ENCODE results near the gene ARHGEF17.
"Not testable (repeated sequence)": the region's sequence is repeated elsewhere in the genome, so short reads cannot be mapped to it uniquely, and the experiment has no call there.

Gene ARHGEF17

GRCh38 chr11:73308003-73308960 lies at the start of gene ARHGEF17:
Gene ARHGEF17, plus strand, starts transcription at chr11:73308276. Its CDS starts 363 bp downstream, at chr11:73308639.
- DNase-seq (ENCODE audit: low read depth in 2 of 3, low spot score in 2 of 3), result no peak

GRCh38 chr11:73259406-73260126 lies 48.5 kb upstream of the ARHGEF17 start:
- no peak for DNase-seq (ENCODE audit: low read depth in 2 of 3, low spot score in 2 of 3)

GRCh38 chr11:73260127-73260457 lies 48.0 kb upstream of the ARHGEF17 start:
- no peak for DNase-seq (ENCODE audit: low read depth in 2 of 3, low spot score in 2 of 3)

- DNase-seq (ENCODE audit: low read depth in 2 of 3, low spot score in 2 of 3), result no peak
These were observed 45.1 kb upstream of the ARHGEF17 start for GRCh38 chr11:73262851-73263495.

DNA sequence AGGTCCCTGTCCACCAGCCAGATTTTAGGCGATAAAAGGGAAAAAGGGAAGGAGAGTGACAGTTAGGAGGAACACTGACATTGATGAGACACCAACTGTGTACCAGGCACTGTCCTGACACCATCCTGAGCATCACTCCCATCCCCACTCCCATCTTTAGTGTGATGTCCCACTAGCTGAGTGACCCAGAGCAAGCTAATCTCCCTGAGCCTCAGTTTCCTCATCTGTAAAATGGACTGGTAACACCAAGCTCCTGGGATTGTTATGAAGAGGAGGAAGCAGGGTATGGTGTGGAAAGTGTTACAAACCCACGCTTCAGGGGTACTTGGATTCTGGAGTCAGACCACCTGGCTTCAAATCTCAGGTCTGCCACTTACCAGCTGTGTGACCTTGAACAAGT lies 44.4 kb upstream of the ARHGEF17 start:
- DNase-seq (ENCODE audit: low read depth in 2 of 3, low spot score in 2 of 3), result no peak

DNA sequence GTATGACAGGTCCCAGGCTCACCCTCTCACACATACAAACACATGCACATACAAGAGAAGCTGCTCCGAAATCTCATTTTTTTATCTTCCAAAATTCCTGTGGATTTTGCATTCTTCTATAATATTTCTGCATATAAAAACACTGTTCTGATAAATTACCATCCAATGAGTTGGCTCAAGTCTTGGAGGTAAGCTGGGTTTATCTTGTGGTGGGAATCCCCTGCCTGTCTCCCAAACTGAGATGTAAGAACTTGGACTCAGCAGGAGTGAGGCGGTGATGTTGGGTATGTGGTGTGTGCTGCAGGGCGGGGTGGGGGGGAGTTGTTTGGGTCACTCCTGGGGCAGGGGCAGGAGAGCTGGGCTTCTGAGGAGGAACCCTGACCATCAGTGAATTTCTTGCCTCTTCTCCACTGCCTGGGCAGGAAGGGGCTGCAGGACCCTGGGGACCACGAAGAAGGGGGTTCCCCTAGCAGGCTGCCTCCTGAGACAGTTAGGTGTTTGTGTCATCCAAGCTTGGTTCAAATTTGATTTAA lies 42.7 kb upstream of the ARHGEF17 start:
- no peak for DNase-seq (ENCODE audit: low read depth in 2 of 3, low spot score in 2 of 3)

DNA sequence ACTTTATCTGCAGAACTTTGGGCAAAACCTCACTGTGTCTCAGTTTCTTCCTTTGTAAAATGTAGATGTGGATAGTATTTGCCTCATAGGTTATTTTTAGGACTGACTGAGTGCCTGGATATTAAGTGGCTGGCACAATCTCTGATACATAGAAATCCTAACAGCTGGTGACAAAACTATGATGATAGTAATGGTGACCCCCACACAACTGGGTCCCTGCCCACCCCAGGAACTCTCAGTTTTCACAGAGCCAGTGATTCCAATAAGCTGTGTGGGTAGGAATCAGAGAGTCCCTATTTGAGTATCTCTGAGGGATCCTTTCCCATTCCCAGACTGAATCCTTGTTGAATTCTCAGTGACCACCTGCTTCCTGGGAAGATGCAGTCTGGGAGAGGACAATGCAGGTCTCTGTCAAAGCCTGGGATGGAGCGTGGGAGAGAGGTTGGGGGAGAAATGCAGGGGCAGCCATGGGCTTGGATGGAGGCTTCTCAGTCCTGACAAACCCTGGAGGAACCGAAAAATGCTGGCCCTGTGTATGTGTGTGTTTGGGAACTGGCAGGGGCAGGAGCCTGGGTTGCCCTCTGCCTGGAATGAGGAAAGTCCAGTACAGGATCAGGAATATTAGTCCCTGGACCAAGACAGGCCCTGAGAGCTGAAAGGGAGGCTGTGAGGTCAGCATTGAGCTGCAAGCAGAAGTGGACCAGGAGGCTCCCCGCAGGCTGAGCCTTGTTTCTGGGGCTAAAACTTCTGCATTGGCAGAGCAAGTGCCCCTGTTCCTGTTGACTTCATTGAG lies 42.0 kb upstream of the ARHGEF17 start:
- no peak for DNase-seq (ENCODE audit: low read depth in 2 of 3, low spot score in 2 of 3)

DNA sequence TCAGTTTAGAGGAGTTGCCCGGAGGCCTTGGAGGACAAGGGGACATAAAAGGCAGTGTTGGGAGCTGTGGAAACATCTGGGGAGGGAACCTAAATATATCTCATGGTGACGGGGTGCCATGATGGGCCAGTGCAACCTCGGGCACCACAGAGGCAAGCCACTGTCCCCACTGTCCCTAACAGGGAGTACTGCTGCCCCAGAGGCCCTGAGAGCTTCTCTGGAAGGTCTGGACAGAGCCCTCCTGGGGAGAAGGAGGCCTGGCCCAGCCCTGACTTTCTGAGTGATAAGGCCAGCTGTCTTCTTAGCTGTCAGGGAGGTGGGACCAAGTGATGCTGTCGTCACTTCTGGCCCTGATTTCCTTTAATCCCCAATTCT lies 41.4 kb upstream of the ARHGEF17 start:
- no peak for DNase-seq (ENCODE audit: low read depth in 2 of 3, low spot score in 2 of 3)

GRCh38 chr11:73267122-73267846 lies 40.8 kb upstream of the ARHGEF17 start:
- no peak for DNase-seq (ENCODE audit: low read depth in 2 of 3, low spot score in 2 of 3)

DNA sequence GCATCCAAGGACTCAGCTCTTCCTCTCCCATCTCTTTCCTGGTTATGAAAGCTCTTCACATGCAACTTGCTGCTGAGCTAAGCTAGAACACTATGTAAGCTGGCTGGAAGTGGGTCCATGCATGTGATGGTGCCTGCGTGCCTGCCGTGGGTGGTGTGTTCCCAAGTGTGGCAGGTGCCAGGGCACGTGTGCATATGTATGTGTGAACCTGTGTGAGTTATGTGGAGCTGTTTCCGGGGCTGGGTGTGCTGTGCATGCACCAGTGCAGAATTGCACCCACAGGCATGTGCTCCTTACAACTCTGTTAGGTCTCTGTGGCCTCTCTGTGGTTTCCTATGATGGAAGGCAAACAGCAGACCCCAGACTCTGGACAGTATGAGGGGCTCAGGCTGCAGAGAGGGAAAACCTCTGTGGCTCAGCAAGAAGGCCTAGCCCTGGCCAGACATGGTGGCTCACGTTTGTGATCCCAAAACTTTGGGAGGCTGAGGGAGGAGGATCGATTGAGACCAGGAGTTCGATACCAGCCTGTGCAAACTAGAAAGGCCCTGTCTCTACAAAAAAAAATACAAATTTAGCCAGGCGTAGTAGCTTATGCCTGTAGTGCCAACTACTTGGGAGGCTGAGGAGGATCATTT lies 40.1 kb upstream of the ARHGEF17 start:
- DNase-seq (ENCODE audit: low read depth in 2 of 3, low spot score in 2 of 3), result no peak

DNA sequence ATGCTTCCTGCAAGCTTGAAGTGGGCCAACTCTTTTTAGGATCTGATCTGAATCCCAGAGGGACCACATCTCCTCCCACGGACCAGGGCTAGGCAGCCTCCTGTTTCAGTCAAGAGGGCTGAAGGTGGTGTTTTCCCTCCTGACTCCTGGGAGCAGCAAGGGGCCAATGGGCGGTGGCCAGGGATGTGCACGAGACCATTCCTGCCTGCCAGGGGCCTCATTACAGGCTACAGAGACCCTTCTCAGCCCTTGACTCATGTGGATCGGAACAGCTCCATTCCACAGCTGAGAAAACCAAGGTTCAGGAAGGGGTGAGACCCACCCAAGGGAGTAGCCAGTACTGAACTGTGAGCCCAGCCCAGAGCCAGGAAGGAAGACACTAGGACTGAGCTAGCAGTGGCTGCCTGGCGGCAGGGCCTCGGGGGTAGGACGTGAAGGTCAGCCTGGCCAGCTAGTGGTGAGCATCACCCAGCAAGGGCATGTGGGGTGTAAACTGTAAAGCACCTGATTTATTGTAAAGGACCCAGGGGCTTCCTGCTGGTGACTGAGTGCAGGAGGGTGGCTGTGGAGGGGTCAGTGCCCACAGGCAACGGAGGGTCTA lies 39.3 kb upstream of the ARHGEF17 start:
- no peak for DNase-seq (ENCODE audit: low read depth in 2 of 3, low spot score in 2 of 3)

DNA sequence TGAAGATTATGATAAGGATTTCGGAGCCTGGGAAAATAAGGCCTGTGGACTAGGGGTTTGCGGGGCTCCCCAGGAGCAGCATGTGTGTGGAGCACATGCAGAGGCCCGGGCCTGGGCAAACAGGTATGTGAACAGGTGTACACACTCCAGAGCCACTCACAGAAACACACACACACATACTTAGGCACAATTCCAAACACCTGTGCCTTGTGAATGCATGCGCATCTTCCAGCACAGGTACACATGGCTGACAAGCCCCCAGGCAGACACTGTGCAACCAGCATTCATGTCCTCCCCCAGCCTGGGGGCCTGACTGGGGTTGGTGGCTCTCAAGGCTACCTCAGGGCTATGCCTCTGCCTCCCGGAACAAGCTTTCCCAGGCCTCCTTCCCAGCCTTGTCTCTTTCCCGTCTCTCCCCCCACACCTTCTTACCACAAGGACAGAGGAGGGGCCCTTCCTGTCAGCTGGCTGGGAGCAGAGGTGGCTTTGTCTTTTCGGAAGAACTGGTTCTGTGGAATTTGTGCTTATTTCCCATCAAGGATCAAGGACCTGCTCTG lies 38.5 kb upstream of the ARHGEF17 start:
- DNase-seq (ENCODE audit: low read depth in 2 of 3, low spot score in 2 of 3), result no peak

DNA sequence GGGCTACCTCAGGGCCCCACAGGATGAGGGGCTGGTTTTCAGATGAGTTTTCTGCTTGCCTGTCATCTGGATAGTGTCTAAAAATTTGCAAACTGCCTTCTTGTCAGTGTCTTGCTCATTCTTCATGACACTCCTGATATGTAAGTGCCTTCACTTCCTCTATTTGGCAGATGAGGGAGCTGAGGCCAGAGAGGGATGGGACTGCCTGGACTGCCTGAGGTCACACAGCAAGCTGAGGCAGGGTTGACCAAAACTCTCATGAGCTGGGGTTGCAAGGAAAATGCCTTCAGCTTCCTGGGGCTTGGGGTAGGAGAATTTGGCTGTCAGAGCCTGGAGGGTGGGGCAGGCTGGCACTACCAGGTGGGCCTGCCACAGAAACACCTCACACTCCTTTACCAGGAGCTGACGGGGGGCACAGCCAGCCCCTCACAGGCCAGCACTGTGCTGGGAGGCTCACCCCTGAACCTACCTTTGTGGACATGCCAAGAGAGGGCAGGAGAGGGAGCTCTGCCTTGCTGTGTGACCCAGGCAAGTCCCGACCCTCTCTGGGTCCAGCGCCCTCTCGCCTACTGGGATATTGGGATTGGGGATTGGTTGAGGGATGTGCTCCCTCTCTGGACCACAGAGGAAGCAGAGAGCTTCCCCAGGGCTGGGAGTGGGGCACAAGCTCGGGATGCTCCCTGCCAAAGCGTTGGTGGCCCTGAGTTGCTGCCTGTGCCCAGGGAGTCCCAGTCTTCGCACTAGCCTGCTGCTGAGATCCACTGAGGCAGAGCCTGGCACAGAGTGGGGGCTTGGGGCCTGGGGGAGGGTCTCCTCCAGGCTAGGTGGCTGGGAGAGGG lies 37.8 kb upstream of the ARHGEF17 start:
- no peak for DNase-seq (ENCODE audit: low read depth in 2 of 3, low spot score in 2 of 3)

GRCh38 chr11:73270855-73271477 lies 37.1 kb upstream of the ARHGEF17 start:
- DNase-seq (ENCODE audit: low read depth in 2 of 3, low spot score in 2 of 3), result no peak

DNA sequence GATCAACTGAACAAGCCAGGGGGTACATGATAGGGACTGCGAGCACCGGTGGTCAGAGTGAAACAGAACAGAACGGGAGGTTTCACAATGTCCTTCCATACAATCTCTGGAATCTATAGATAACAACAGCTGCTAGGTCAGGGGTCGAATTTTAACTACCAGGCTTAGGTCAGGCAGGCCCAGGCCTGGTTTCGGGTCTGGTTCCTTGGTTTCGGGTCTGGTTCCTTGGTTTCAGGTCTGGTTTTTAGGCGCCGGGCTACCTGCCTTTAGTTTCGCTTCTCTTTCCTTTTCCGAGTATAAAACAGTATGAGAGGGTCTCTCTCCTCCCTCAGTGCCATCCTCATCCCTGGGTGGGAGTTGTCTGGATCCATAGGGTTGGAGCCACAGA lies 36.6 kb upstream of the ARHGEF17 start:
- DNase-seq (ENCODE audit: low read depth in 2 of 3, low spot score in 2 of 3), result not testable (repeated sequence)

- DNase-seq (ENCODE audit: low read depth in 2 of 3, low spot score in 2 of 3), result no peak
These were observed 36.0 kb upstream of the ARHGEF17 start, which contains the start of gene P2RY6 for GRCh38 chr11:73271936-73272679. Gene P2RY6, plus strand, starts transcription at chr11:73272338. Its CDS starts 24,181 bp downstream, at chr11:73296519.

GRCh38 chr11:73272680-73273038 lies 35.4 kb upstream of the ARHGEF17 start:
- DNase-seq (ENCODE audit: low read depth in 2 of 3, low spot score in 2 of 3), result no peak

All from activated CD8-positive, alpha-beta memory T cell treated with anti-CD3 and anti-CD28 coated beads for 48 hours (primary cell).